ENCODE data around the gene ZFP91. TPM values are rescaled to one million over a fixed set of nuclear protein-coding genes. Genes with fewer than 3 reads are reported as not detected.

The ZFP91 gene
- total and polyA plus RNA-seq, 9 of the 15 experiments (the other 6 are each of a cell fraction or from before 2014, with no cell fraction given) = 17.6 to 58.3 (median 34.0) TPM

DNA sequence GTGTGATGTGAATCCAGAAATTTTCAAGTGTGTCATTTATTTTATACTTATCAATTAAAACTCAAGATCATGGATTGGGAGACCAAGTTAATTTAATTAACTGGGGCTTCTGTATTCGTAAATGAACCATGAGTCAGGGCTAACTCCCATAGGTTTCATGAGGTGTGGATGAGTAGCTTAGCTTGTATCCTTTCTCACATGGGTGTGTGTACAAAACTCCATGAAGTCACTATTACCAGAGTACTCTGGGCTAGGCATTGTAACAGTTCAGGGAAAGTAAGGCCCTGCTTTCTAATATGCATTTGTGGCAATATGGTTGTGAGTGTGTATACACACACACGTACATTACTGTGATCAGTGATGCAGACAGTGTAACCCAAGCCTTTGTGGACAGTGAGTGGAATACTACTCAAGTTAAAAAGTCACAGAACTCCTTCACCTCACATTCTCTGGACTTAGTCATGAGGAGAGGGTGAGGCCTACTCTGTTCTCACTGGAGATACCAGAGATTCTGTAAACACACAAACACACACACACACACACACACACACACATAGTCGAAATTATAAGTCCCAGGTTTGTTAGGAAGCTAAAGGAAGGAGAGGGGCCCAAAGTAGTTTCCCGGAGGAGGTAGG lies 47.1 kb downstream of the ZFP91 start:
- no peak overlapping the region for H3K27ac ChIP-seq (ENCODE audit: extremely low read depth, low read depth, low read length)
- H3K4me1 ChIP-seq (replicated peaks in 1 of 2; ENCODE audit: control insufficient read depth in 2 of 2, insufficient read depth in 2 of 2, low read length in 2 of 2) = no peaks in the 10 kb centered on the region
- H3K4me2 ChIP-seq (ENCODE audit: insufficient read depth, low read length) = no peak overlapping the region
- FAIRE-seq (no peak), DNase-seq (ENCODE audit: extremely low read depth in 1 of 4, low spot score in 3 of 4) (no peak), ATAC-seq (no peak)
- ChIA-PET POLR2A (interaction anchor here (0.6 kb wide), 1 partner anchor 1463 kb away, joined by 3 read pairs; no protein-coding TSS in a partner anchor), CTCF (ENCODE audit: low intra/inter-chr PET ratio) (no interaction called here)
- intact Hi-C loops (cut with micrococcal nuclease) (no loop called here), in situ Hi-C loops (cut with MboI) (loop anchor here (25.0 kb wide), 1 partner anchor 511 kb away; the partner anchor contains the start of gene FAM111A)
- H3K9me1 ChIP-seq (ENCODE audit: control insufficient read depth, insufficient read depth, low read length) = no peaks in the 10 kb centered on the region
- no peaks in the 10 kb centered on the region for H3K27me3 ChIP-seq (ENCODE audit: control insufficient read depth in 2 of 2, insufficient read depth in 2 of 2, low read length in 2 of 2)
- no TSS peak for BruUV-seq (replicated peaks)
- no peak overlapping the region for H3K9ac ChIP-seq (ENCODE audit: insufficient read depth in 1 of 2, low read depth in 2 of 2, low read length in 2 of 2)
- 81% methylated on average over 4 of the region's 4 CpGs for WGBS (ENCODE audit: insufficient coverage, low coverage, missing lambda C conversion rate)
- no peaks in the 10 kb centered on the region for H3K9me3 ChIP-seq (replicated peaks; ENCODE audit: control insufficient read depth, insufficient read depth, low read depth, low read length)
- H3K4me3 ChIP-seq = no peak overlapping the region
- H3K79me2 ChIP-seq (ENCODE audit: control insufficient read depth, insufficient read depth, low read length) = no peaks in the 10 kb centered on the region
- no peaks in the 10 kb centered on the region for H4K20me1 ChIP-seq (replicated peaks; ENCODE audit: control insufficient read depth, insufficient read depth, low read length)
- H2AFZ ChIP-seq (ENCODE audit: low read depth, low read length) = no peak overlapping the region
- H3K36me3 ChIP-seq (ENCODE audit: control insufficient read depth, insufficient read depth, low read length) = peaks cover 68% of the 10 kb centered on the region
- TF ChIP-seq SP1 (CRISPR knock-in tag; IDR thresholded peaks at IDR 0.05) (no peak), RBM15 (IDR thresholded peaks at IDR 0.05; ENCODE audit: insufficient read depth, low read length) (no peak), ARID1B (IDR thresholded peaks at IDR 0.05) (no peak), BACH1 (tag; IDR thresholded peaks at IDR 0.05) (no peak), ZNF830 (CRISPR knock-in tag; IDR thresholded peaks at IDR 0.05) (no peak), CBX3 (IDR thresholded peaks at IDR 0.05; ENCODE audit: borderline replicate concordance in 1 of 2, low read length in 2 of 2) (no peak), HDGF (IDR thresholded peaks at IDR 0.05) (no peak), ARHGAP35 (IDR thresholded peaks at IDR 0.05; ENCODE audit: partially characterized antibody) (no peak), ZNF77 (CRISPR knock-in tag; IDR thresholded peaks at IDR 0.05) (no peak), GTF2F1 (IDR thresholded peaks at IDR 0.05; ENCODE audit: low read depth, low read length) (no peak), SMARCA5 (IDR thresholded peaks at IDR 0.05) (no peak), SMARCA4 (IDR thresholded peaks at IDR 0.05) (no peak), GATAD2B (IDR thresholded peaks at IDR 0.05; ENCODE audit: borderline replicate concordance) (no peak), KAT8 (IDR thresholded peaks at IDR 0.05; ENCODE audit: low read depth) (no peak), JUN (IDR thresholded peaks at IDR 0.05; ENCODE audit: borderline replicate concordance, low read depth, low read length) (no peak), JUN (CRISPR knock-in tag; IDR thresholded peaks at IDR 0.05; ENCODE audit: borderline replicate concordance) (no peak), NFYB (IDR thresholded peaks at IDR 0.05; ENCODE audit: extremely low read depth, insufficient read length) (no peak)
- TF ChIP-seq, protein P1, sequence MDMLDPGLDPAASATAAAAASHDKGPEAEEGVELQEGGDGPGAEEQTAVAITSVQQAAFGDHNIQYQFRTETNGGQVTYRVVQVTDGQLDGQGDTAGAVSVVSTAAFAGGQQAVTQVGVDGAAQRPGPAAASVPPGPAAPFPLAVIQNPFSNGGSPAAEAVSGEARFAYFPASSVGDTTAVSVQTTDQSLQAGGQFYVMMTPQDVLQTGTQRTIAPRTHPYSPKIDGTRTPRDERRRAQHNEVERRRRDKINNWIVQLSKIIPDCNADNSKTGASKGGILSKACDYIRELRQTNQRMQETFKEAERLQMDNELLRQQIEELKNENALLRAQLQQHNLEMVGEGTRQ (CRISPR knock-in tag; IDR thresholded peaks at IDR 0.05) = no peak
- TF ChIP-seq, protein P2, sequence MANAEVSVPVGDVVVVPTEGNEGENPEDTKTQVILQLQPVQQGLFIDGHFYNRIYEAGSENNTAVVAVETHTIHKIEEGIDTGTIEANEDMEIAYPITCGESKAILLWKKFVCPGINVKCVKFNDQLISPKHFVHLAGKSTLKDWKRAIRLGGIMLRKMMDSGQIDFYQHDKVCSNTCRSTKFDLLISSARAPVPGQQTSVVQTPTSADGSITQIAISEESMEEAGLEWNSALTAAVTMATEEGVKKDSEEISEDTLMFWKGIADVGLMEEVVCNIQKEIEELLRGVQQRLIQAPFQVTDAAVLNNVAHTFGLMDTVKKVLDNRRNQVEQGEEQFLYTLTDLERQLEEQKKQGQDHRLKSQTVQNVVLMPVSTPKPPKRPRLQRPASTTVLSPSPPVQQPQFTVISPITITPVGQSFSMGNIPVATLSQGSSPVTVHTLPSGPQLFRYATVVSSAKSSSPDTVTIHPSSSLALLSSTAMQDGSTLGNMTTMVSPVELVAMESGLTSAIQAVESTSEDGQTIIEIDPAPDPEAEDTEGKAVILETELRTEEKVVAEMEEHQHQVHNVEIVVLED (CRISPR knock-in tag; IDR thresholded peaks at IDR 0.05) = no peak

Measured in K562 (cell line).